K562 (cell line): ENCODE data around the gene COL5A3. TPM values are rescaled to one million over a fixed set of nuclear protein-coding genes. Genes with fewer than 3 reads are reported as not detected.
A peak's percentile ranks its signal among the peaks of the same experiment; 100 is the strongest.

Experiments
- ATAC-seq: fragments of 200-7000 bp; cut with Tn5 transposase; 3 replicates; pipeline ENCODE4 v1.9.1; 2020; ENCODE audit warnings: moderate library complexity
- BruUV-seq: library from RNA; stranded (reverse); fragments of 400-500 nt; replicated peaks from 2 replicates; lab custom pipeline; 2021; lab: Mats Ljungman, UMichigan
- CTCF ChIA-PET: fragments of 300-600 bp; formaldehyde crosslinking; extraction: SDS; loops from one replicate; lab custom pipeline; 2021; ENCODE audit warnings: low intra/inter-chr PET ratio; lab: Yijun Ruan, JAX
- POLR2A ChIA-PET: fragments of 300-600, 350-650 bp; sonication (Branson Sonifier 250); formaldehyde crosslinking; extraction: SDS; loops from one replicate; lab custom pipeline; 2021; ENCODE audit warnings: antibody characterized with exemption, inconsistent platforms; lab: Yijun Ruan, JAX
- DNase-seq, 4 experiments: peaks; one replicate each; pipeline versions ENCODE4 v3.0.0 to v3.0.0-alpha.2; 2011 to 2018; ENCODE audit warnings: low spot score in 3 of 4, mixed read lengths in 3 of 4; ENCODE audit errors: extremely low read depth in 1 of 4
- FAIRE-seq: peaks from 2 replicates; lab custom pipeline; 2011; peaks lifted over from hg19 to GRCh38; lab: Jason Lieb, UNC
- H2AFZ ChIP-seq: 2 replicates; pipeline ENCODE4 v1.6.0; 2011; ENCODE audit warnings: low read depth, low read length, control low read depth, inconsistent platforms
- H3K27ac ChIP-seq: fragments of 200-600 bp; 3 replicates; pipeline ENCODE4 v1.8.0; 2011; ENCODE audit warnings: low read depth, mild to moderate bottlenecking, control low read depth, inconsistent platforms, low read length, moderate library complexity, mixed read lengths; ENCODE audit errors: extremely low read depth
- H3K27me3 ChIP-seq, 2 experiments: fragments of 300-600 bp in 1 of 2; 2 replicates in 1 of 2; 3 replicates in 1 of 2; pipeline versions ENCODE4 v1.6.0 to v1.8.0; 2011; ENCODE audit warnings: inconsistent platforms in 2 of 2, low read length in 2 of 2, mild to moderate bottlenecking in 1 of 2, mixed read lengths in 1 of 2, moderate library complexity in 1 of 2; ENCODE audit not compliant: control insufficient read depth in 2 of 2, insufficient read depth in 2 of 2
- H3K36me3 ChIP-seq: fragments of 300-600 bp; 3 replicates; pipeline ENCODE4 v1.8.0; 2011; ENCODE audit warnings: mild to moderate bottlenecking, low read length, inconsistent platforms; ENCODE audit not compliant: control insufficient read depth, insufficient read depth
- H3K4me1 ChIP-seq, 2 experiments: fragments of 200-600 bp in 1 of 2; replicated peaks in 1 of 2; 2 replicates in 1 of 2; 3 replicates in 1 of 2; pipeline versions ENCODE4 v1.5.1 to v1.8.0; 2011; ENCODE audit warnings: inconsistent platforms in 2 of 2, low read length in 2 of 2, mild to moderate bottlenecking in 1 of 2, mixed read lengths in 1 of 2, moderate library complexity in 1 of 2; ENCODE audit not compliant: control insufficient read depth in 2 of 2, insufficient read depth in 2 of 2
- H3K4me2 ChIP-seq: 2 replicates; pipeline ENCODE4 v1.6.1; 2011; ENCODE audit warnings: low read length, control low read depth, inconsistent platforms, mixed read lengths; ENCODE audit not compliant: insufficient read depth
- H3K4me3 ChIP-seq: fragments of 200-600 bp; sonication (generic), shearing (Covaris generic); 2 replicates; pipeline ENCODE4 v1.5.1; 2016; ENCODE audit warnings: control low read depth, inconsistent platforms
- H3K79me2 ChIP-seq: fragments of 200-600 bp; 3 replicates; pipeline ENCODE4 v1.8.0; 2011; ENCODE audit warnings: low read length, inconsistent platforms; ENCODE audit not compliant: control insufficient read depth, insufficient read depth
- H3K9ac ChIP-seq, 2 experiments: 2 replicates each; pipeline versions ENCODE4 v1.6.0 to v1.6.1; 2011; ENCODE audit warnings: low read depth in 2 of 2, low read length in 2 of 2, control low read depth in 1 of 2, inconsistent platforms in 1 of 2, mild to moderate bottlenecking in 1 of 2, mixed read lengths in 1 of 2; ENCODE audit not compliant: insufficient read depth in 1 of 2
- H3K9me1 ChIP-seq: one replicate; pipeline ENCODE4 v1.6.0; 2011; ENCODE audit warnings: inconsistent platforms, mild to moderate bottlenecking, low read length, moderate library complexity; ENCODE audit not compliant: control insufficient read depth, insufficient read depth
- H3K9me3 ChIP-seq: replicated peaks from 2 replicates; pipeline ENCODE4 v1.5.1; 2011; ENCODE audit warnings: low read depth, low read length, inconsistent platforms; ENCODE audit not compliant: control insufficient read depth, insufficient read depth
- H4K20me1 ChIP-seq: replicated peaks from 2 replicates; pipeline ENCODE4 v1.6.1; 2011; ENCODE audit warnings: low read length, inconsistent platforms, mixed read lengths; ENCODE audit not compliant: control insufficient read depth, insufficient read depth
- ATF3 ChIP-seq, 2 experiments: fragments of 450-650 bp in 1 of 2; sonication (generic) in 1 of 2; formaldehyde crosslinking in 1 of 2; IDR thresholded peaks in 1 of 2; conservative IDR thresholded peaks in 1 of 2; 2 replicates each; pipeline versions ENCODE4 v1.6.1 to v1.8.1; 2016 to 2023; ENCODE audit warnings: mild to moderate bottlenecking in 2 of 2, moderate library complexity in 2 of 2, inconsistent platforms in 1 of 2, missing genetic modification reagents in 1 of 2
- CEBPG ChIP-seq, 3 experiments: fragments of 200-800 bp in 1 of 3; sonication (Bioruptor generic) in 1 of 3; sonication (generic) in 1 of 3; formaldehyde crosslinking in 1 of 3; IDR thresholded peaks in 2 of 3; conservative IDR thresholded peaks in 1 of 3; 2 replicates each; pipeline versions ENCODE4 v1.6.1 to v1.8.0; 2016 to 2022; ENCODE audit warnings: missing compliant biosample characterization in 2 of 3, missing genetic modification characterization in 2 of 3, mild to moderate bottlenecking in 1 of 3, missing genetic modification reagents in 1 of 3
- MITF ChIP-seq: IDR thresholded peaks from 2 replicates; pipeline ENCODE4 v1.6.1; 2014; ENCODE audit warnings: antibody characterized with exemption
- NKRF ChIP-seq: fragments of 450-650 bp; IDR thresholded peaks from 2 replicates; pipeline ENCODE4 v1.6.1; 2016; ENCODE audit warnings: borderline replicate concordance
- NR0B1 ChIP-seq: fragments of 450-650 bp; IDR thresholded peaks from one replicate; pipeline ENCODE4 v1.6.1; 2018; ENCODE audit warnings: mild to moderate bottlenecking, moderate library complexity; ENCODE audit not compliant: partially characterized antibody
- ZNF644 ChIP-seq: fragments of 200-800 bp; sonication (Bioruptor generic); IDR thresholded peaks from 2 replicates; pipeline ENCODE4 v1.6.1; 2016; ENCODE audit warnings: low read depth, missing genetic modification characterization, missing compliant biosample characterization
- WGBS: fragments of 100-300 bp; shearing (Covaris generic); methylation state at CpG from one replicate; pipeline ENCODE4 v1.1.6; 2016; ENCODE audit warnings: low coverage, mixed read lengths; ENCODE audit not compliant: insufficient coverage; ENCODE audit errors: missing lambda C conversion rate; 5-methylcytosine and 5-hydroxymethylcytosine counted together
- in situ Hi-C: fragments of 300-500 bp; cut with MboI; formaldehyde crosslinking; loops from 4 replicates; pipeline ENCODE4 v1.15.0; 2018; ENCODE audit warnings: inconsistent platforms, mixed read lengths
- intact Hi-C: fragments of 100-400 bp; cut with micrococcal nuclease; formaldehyde crosslinking; loops from 2 replicates; pipeline ENCODE4 v1.14.2; 2022
- polyA plus RNA-seq, 8 experiments: library from polyadenylated mRNA; depleted of rRNA in 4 of 8; stranded (reverse) in 5 of 8; unstranded in 3 of 8; fragments of >200 nt; fragmentation: Nextera tagmentation in 2 of 8; fragmentation: Illumina TruSeq in 1 of 8; extraction: Ambion mirVana in 2 of 8; extraction: Trizol in 1 of 8; gene quantifications; 2 replicates each; pipeline versions ENCODE4 v1.2.1 to v1.2.3, GENCODE V29; 2011 to 2014; ENCODE audit warnings: inconsistent platforms in 1 of 8, missing spikeins in 1 of 8
- total RNA-seq, 7 experiments: library from RNA; depleted of rRNA in 6 of 7; stranded (reverse); fragments of >200 nt in 6 of 7; fragmentation: Illumina TruSeq in 2 of 7; extraction: Trizol in 2 of 7; gene quantifications; 2 replicates each; pipeline versions ENCODE4 v1.2.1 to v1.2.3, GENCODE V29; 2011 to 2021; ENCODE audit warnings: low replicate concordance in 1 of 7

The COL5A3 gene
- total and polyA plus RNA-seq, 9 of the 15 experiments (the other 6 are each of a cell fraction or from before 2014, with no cell fraction given) = 0.01 to 0.02 TPM; not detected in 7

- TF ChIP-seq NR0B1 (no peak), ZNF644 (tag) (no peak)
- TF ChIP-seq, all 486 proteins: peak for 0
These were observed 27.1 kb upstream of the COL5A3 start (continued) for GRCh38 chr19:10037367-10037766.

GRCh38 chr19:10036601-10037071 is 26.3 kb upstream of the COL5A3 start:
- no peak overlapping the region for H2AFZ ChIP-seq
- no peaks in the 10 kb centered on the region for H3K9me1 ChIP-seq
- DNase-seq (no peak), ATAC-seq (no peak), FAIRE-seq (no peak)
- no peak overlapping the region for H3K27ac ChIP-seq
- H3K27me3 ChIP-seq = peaks cover 21 to 69% of the 10 kb centered on the region in 2 experiments; a peak in 4 of 5 replicates
- H3K4me2 ChIP-seq = no peak overlapping the region
- H3K79me2 ChIP-seq = no peaks in the 10 kb centered on the region
- no peaks in the 10 kb centered on the region for H3K4me1 ChIP-seq
- no peaks in the 10 kb centered on the region for H4K20me1 ChIP-seq
- H3K4me3 ChIP-seq = no peak overlapping the region
- 0% methylated on average over 5 of the region's 5 CpGs for WGBS
- no TSS peak for BruUV-seq
- H3K36me3 ChIP-seq = no peaks in the 10 kb centered on the region
- no peak overlapping the region for H3K9ac ChIP-seq
- POLR2A ChIA-PET = interaction anchor here (0.6 kb wide), 1 partner anchor 606 kb away, joined by 3 read pairs; no protein-coding TSS in a partner anchor
- intact Hi-C loops (no loop called here), in situ Hi-C loops (no loop called here)
- H3K9me3 ChIP-seq = no peaks in the 10 kb centered on the region
- CTCF ChIA-PET = no interaction called here
- no peak for TF ChIP-seq CEBPG (CRISPR knock-in tag; IDR thresholded peaks at IDR 0.05)
- peak in 1 of 2 experiments; percentile 77; a peak in 2 of 4 replicates for TF ChIP-seq CEBPG (tag; conservative IDR thresholded peaks at IDR 0.05 in 1 of 2, IDR thresholded peaks at IDR 0.05 in 1 of 2)
- TF ChIP-seq MITF = no peak
- no peak for TF ChIP-seq NKRF
- TF ChIP-seq ATF3 (IDR thresholded peaks at IDR 0.05) = peak; percentile 59
- no peak for TF ChIP-seq ATF3 (CRISPR knock-in tag; conservative IDR thresholded peaks at IDR 0.05)
